ENCODE results near the gene GRID2. TPM values are rescaled to one million over a fixed set of nuclear protein-coding genes. Genes with fewer than 3 reads are reported as not detected.

Gene GRID2
- total and polyA plus RNA-seq, 2 donors (not counting 1 experiment from before 2014, with no cell fraction given), result under 0.01 to 0.02 TPM

DNA sequence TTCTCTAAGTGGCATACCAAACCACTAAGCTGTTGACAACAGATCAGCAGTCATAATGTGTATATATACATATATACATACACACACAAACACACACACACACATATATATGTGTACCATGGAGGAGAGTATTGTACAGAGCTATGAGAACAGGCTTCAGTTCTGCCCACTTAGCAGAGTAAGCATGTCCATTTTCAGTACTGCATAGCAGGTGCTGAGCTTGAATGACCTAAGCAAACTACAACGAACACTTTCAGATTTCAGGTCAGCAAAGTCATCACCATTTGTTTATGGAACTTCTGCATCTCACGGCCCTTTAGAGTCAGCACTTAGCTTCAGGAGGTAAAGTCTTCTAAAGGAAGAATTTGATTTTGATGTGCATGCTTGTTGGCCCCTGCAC is 789.0 kb downstream of the GRID2 start:
- Histone ChIP-seq H3K36me3 (ENCODE audit: control insufficient read depth, insufficient read depth, low read length) (no peaks in the 10 kb centered on the region), H3K4me3 (replicated peaks in 1 of 4; ENCODE audit: control extremely low read depth in 1 of 4, insufficient read depth in 1 of 4, low read depth in 3 of 4, low read length in 4 of 4) (no peak overlapping the region), H3K79me2 (ENCODE audit: control insufficient read depth, insufficient read depth, low read length) (no peaks in the 10 kb centered on the region), H3K4me2 (ENCODE audit: extremely low read depth, insufficient read depth, low read length) (no peak overlapping the region), H3K27ac (ENCODE audit: insufficient read depth, low read length) (no peak overlapping the region), H2AFZ (ENCODE audit: low read length) (no peak overlapping the region), H3K27me3 (ENCODE audit: control insufficient read depth, insufficient read depth, low read length) (no peaks in the 10 kb centered on the region), H3K9me3 (ENCODE audit: control insufficient read depth, insufficient read depth, low read depth, low read length) (no peaks in the 10 kb centered on the region), H3K9ac (ENCODE audit: insufficient read depth, low read length) (no peak overlapping the region), H3K4me1 (ENCODE audit: control insufficient read depth, extremely low read depth, insufficient read depth, low read length) (no peaks in the 10 kb centered on the region), H4K20me1 (ENCODE audit: control insufficient read depth, extremely low read depth, insufficient read depth, low read length) (no peaks in the 10 kb centered on the region)
- TF ChIP-seq EZH2 (IDR thresholded peaks at IDR 0.05; ENCODE audit: low read length, missing control alignments), result no peak
- TF ChIP-seq, protein P1, sequence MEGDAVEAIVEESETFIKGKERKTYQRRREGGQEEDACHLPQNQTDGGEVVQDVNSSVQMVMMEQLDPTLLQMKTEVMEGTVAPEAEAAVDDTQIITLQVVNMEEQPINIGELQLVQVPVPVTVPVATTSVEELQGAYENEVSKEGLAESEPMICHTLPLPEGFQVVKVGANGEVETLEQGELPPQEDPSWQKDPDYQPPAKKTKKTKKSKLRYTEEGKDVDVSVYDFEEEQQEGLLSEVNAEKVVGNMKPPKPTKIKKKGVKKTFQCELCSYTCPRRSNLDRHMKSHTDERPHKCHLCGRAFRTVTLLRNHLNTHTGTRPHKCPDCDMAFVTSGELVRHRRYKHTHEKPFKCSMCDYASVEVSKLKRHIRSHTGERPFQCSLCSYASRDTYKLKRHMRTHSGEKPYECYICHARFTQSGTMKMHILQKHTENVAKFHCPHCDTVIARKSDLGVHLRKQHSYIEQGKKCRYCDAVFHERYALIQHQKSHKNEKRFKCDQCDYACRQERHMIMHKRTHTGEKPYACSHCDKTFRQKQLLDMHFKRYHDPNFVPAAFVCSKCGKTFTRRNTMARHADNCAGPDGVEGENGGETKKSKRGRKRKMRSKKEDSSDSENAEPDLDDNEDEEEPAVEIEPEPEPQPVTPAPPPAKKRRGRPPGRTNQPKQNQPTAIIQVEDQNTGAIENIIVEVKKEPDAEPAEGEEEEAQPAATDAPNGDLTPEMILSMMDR (conservative IDR thresholded peaks at IDR 0.05 in 1 of 2, IDR thresholded peaks at IDR 0.05 in 1 of 2; ENCODE audit: low read depth in 1 of 2, low read length in 2 of 2), result no peak
- DNase-seq (ENCODE audit: low read depth in 2 of 2), result no peak

DNA sequence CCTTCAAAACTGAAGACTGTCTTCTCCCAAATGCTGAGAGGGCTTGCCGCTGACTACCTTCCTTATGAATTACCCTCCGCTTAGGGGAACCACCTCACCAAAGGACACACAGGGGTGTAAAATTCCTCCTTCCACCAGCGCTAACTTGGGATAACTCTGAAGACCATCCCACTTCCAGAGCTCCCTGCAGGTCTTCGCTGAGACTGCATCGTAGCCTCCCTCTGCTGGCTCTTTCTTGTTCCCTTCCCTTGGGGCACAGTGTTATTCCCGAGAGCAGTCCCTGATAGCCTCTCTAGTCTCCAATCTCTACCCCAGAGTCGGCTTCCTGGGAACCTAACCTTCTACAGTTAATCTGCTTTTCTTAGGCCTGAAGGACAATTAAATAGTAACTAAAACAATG is 799.3 kb downstream of the GRID2 start:
- Histone ChIP-seq H2AFZ (ENCODE audit: low read length) (no peak overlapping the region), H3K36me3 (ENCODE audit: control insufficient read depth, insufficient read depth, low read length) (no peaks in the 10 kb centered on the region), H3K4me3 (replicated peaks in 1 of 4; ENCODE audit: control extremely low read depth in 1 of 4, insufficient read depth in 1 of 4, low read depth in 3 of 4, low read length in 4 of 4) (no peak overlapping the region), H3K9me3 (ENCODE audit: control insufficient read depth, insufficient read depth, low read depth, low read length) (no peaks in the 10 kb centered on the region), H4K20me1 (ENCODE audit: control insufficient read depth, extremely low read depth, insufficient read depth, low read length) (no peaks in the 10 kb centered on the region), H3K27ac (ENCODE audit: insufficient read depth, low read length) (no peak overlapping the region), H3K9ac (ENCODE audit: insufficient read depth, low read length) (no peak overlapping the region), H3K4me2 (ENCODE audit: extremely low read depth, insufficient read depth, low read length) (no peak overlapping the region), H3K4me1 (ENCODE audit: control insufficient read depth, extremely low read depth, insufficient read depth, low read length) (no peaks in the 10 kb centered on the region), H3K79me2 (ENCODE audit: control insufficient read depth, insufficient read depth, low read length) (no peaks in the 10 kb centered on the region), H3K27me3 (ENCODE audit: control insufficient read depth, insufficient read depth, low read length) (no peaks in the 10 kb centered on the region)
- no peak for TF ChIP-seq EZH2 (IDR thresholded peaks at IDR 0.05; ENCODE audit: low read length, missing control alignments)
- TF ChIP-seq, protein P1 (conservative IDR thresholded peaks at IDR 0.05 in 1 of 2, IDR thresholded peaks at IDR 0.05 in 1 of 2; ENCODE audit: low read depth in 1 of 2, low read length in 2 of 2), result no peak
- no peak for DNase-seq (ENCODE audit: low read depth in 2 of 2)

DNA sequence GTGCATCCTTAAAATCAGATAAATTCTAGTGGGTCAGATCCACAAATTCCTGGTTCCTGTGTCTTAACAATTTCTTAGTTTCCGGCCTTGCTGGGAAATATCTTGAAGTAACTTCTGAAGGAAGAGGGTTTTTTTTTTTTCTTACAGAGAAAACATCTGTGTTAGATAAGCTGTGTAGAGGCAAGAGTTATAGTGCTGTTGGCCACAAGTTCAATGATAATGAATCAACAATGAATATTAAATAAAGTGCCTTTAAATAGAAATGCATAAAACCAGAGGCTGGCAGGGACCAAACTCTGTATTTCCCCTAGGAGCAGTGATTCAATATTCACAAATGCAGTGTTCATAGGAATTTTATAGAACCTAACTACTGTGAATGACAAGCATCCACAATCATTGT is 812.9 kb downstream of the GRID2 start:
- no peaks in the 10 kb centered on the region for H3K9me3 ChIP-seq (ENCODE audit: control insufficient read depth, insufficient read depth, low read depth, low read length)
- DNase-seq (ENCODE audit: low read depth in 2 of 2), result no peak
- no peak overlapping the region for H3K4me3 ChIP-seq (replicated peaks in 1 of 4; ENCODE audit: control extremely low read depth in 1 of 4, insufficient read depth in 1 of 4, low read depth in 3 of 4, low read length in 4 of 4)

More for the DNA sequence above, 812.9 kb downstream of the GRID2 start:
- H3K4me2 ChIP-seq (ENCODE audit: extremely low read depth, insufficient read depth, low read length), result no peak overlapping the region
- TF ChIP-seq, protein P1 (conservative IDR thresholded peaks at IDR 0.05 in 1 of 2, IDR thresholded peaks at IDR 0.05 in 1 of 2; ENCODE audit: low read depth in 1 of 2, low read length in 2 of 2), result no peak
- no peak for TF ChIP-seq EZH2 (IDR thresholded peaks at IDR 0.05; ENCODE audit: low read length, missing control alignments)
- H3K9ac ChIP-seq (ENCODE audit: insufficient read depth, low read length), result no peak overlapping the region
- no peaks in the 10 kb centered on the region for H3K79me2 ChIP-seq (ENCODE audit: control insufficient read depth, insufficient read depth, low read length)
- H4K20me1 ChIP-seq (ENCODE audit: control insufficient read depth, extremely low read depth, insufficient read depth, low read length), result no peaks in the 10 kb centered on the region
- H3K27ac ChIP-seq (ENCODE audit: insufficient read depth, low read length), result no peak overlapping the region
- no peaks in the 10 kb centered on the region for H3K27me3 ChIP-seq (ENCODE audit: control insufficient read depth, insufficient read depth, low read length)
- H2AFZ ChIP-seq (ENCODE audit: low read length), result no peak overlapping the region
- no peaks in the 10 kb centered on the region for H3K36me3 ChIP-seq (ENCODE audit: control insufficient read depth, insufficient read depth, low read length)
- H3K4me1 ChIP-seq (ENCODE audit: control insufficient read depth, extremely low read depth, insufficient read depth, low read length), result no peaks in the 10 kb centered on the region

Measured in fibroblast of lung (primary cell).